Mesendoderm (in vitro differentiated cells): ENCODE data around the gene NSD1.
"Not testable (repeated sequence)": the region's sequence is repeated elsewhere in the genome, so short reads cannot be mapped to it uniquely, and the experiment has no call there.

Experiments used
- DNase-seq: peaks from one replicate; pipeline ENCODE4 v3.0.0; 2013
- H2AK5ac ChIP-seq: 2 replicates; pipeline ENCODE4 v1.6.1; 2013; ENCODE audit warnings: low read length, inconsistent platforms
- H2BK120ac ChIP-seq: 2 replicates; pipeline ENCODE4 v1.6.1; 2013; ENCODE audit warnings: low read depth, mild to moderate bottlenecking, low read length, moderate library complexity, mixed read lengths
- H2BK15ac ChIP-seq: replicated peaks from 2 replicates; pipeline ENCODE4 v1.6.1; 2013; ENCODE audit warnings: low read depth, mild to moderate bottlenecking, moderate library complexity
- H2BK5ac ChIP-seq: 2 replicates; pipeline ENCODE4 v1.6.1; 2013; ENCODE audit warnings: low read length, inconsistent platforms
- H3K18ac ChIP-seq: 2 replicates; pipeline ENCODE4 v1.6.1; 2013; ENCODE audit warnings: mild to moderate bottlenecking, low read length, mixed read lengths
- H3K23ac ChIP-seq: one replicate; pipeline ENCODE4 v1.6.1; 2013; ENCODE audit warnings: low read length
- H3K27ac ChIP-seq: 2 replicates; pipeline ENCODE4 v1.5.1; 2013; ENCODE audit warnings: low read depth, mild to moderate bottlenecking, inconsistent platforms, low read length, moderate library complexity
- H3K27me3 ChIP-seq: 2 replicates; pipeline ENCODE4 v1.6.1; 2013; ENCODE audit warnings: low read length, control low read depth, mild to moderate bottlenecking, inconsistent platforms; ENCODE audit not compliant: insufficient read depth, poor library complexity
- H3K36me3 ChIP-seq: 2 replicates; pipeline ENCODE4 v1.6.1; 2013; ENCODE audit warnings: low read length, inconsistent platforms; ENCODE audit not compliant: control insufficient read depth, insufficient read depth
- H3K4ac ChIP-seq: one replicate; pipeline ENCODE4 v1.6.1; 2013; ENCODE audit warnings: low read depth, mild to moderate bottlenecking, low read length, moderate library complexity
- H3K4me1 ChIP-seq: 2 replicates; pipeline ENCODE4 v1.6.1; 2013; ENCODE audit warnings: low read depth, low read length, inconsistent platforms; ENCODE audit not compliant: control insufficient read depth
- H3K4me2 ChIP-seq: 2 replicates; pipeline ENCODE4 v1.6.1; 2013; ENCODE audit warnings: low read length
- H3K4me3 ChIP-seq: 2 replicates; pipeline ENCODE4 v1.5.1; 2013; ENCODE audit warnings: mild to moderate bottlenecking, low read length
- H3K56ac ChIP-seq: one replicate; pipeline ENCODE4 v1.6.1; 2013; ENCODE audit warnings: low read length
- H3K79me1 ChIP-seq: 2 replicates; pipeline ENCODE4 v1.6.1; 2013; ENCODE audit warnings: low read length, inconsistent platforms
- H3K79me2 ChIP-seq: 2 replicates; pipeline ENCODE4 v1.6.1; 2013; ENCODE audit warnings: mild to moderate bottlenecking, low read length; ENCODE audit not compliant: control insufficient read depth, insufficient read depth
- H3K9ac ChIP-seq: 2 replicates; pipeline ENCODE4 v1.6.1; 2013; ENCODE audit warnings: low read length, inconsistent platforms
- H4K5ac ChIP-seq: one replicate; pipeline ENCODE4 v1.6.1; 2013; ENCODE audit warnings: low read length
- H4K8ac ChIP-seq: one replicate; pipeline ENCODE4 v1.6.1; 2013; ENCODE audit warnings: low read depth, mild to moderate bottlenecking, control low read depth, low read length, moderate library complexity
- WGBS: extraction: QIAGEN DNeasy Blood & Tissue Kit; methylation state at CpG from one replicate; pipeline ENCODE4 v1.1.7; 2013; ENCODE audit warnings: low lambda C conversion rate, missing lambda C conversion rate; ENCODE audit not compliant: insufficient coverage; ENCODE audit errors: extremely low coverage; 5-methylcytosine and 5-hydroxymethylcytosine counted together

The NSD1 gene

GRCh38 chr5:177306103-177306640, 172.6 kb downstream of the NSD1 start:
- H3K4me3 ChIP-seq, H2AK5ac ChIP-seq, H3K27me3 ChIP-seq, DNase-seq, H3K4ac ChIP-seq, H3K4me2 ChIP-seq, H4K8ac ChIP-seq, H3K56ac ChIP-seq, H3K4me1 ChIP-seq, H3K36me3 ChIP-seq, H2BK5ac ChIP-seq, H2BK120ac ChIP-seq, H3K27ac ChIP-seq, H3K79me1 ChIP-seq, H3K18ac ChIP-seq, H4K5ac ChIP-seq, H3K23ac ChIP-seq, H3K9ac ChIP-seq, H2BK15ac ChIP-seq: not testable (repeated sequence)
- WGBS = no CpG with 5 or more reads among the region's 11 CpGs
- peaks cover 18% of the 10 kb centered on the region for H3K79me2 ChIP-seq

- H3K4me2 ChIP-seq = no peak overlapping the region
- H2AK5ac ChIP-seq = no peak overlapping the region
- H3K79me1 ChIP-seq = peaks cover 8% of the 10 kb centered on the region
- H3K56ac ChIP-seq = no peak overlapping the region
- H3K79me2 ChIP-seq = peaks cover 18% of the 10 kb centered on the region
- H3K4me3 ChIP-seq = no peak overlapping the region
- WGBS = no CpG with 5 or more reads among the region's 15 CpGs
- no peak overlapping the region for H2BK15ac ChIP-seq
- no peak overlapping the region for H4K5ac ChIP-seq
- H3K18ac ChIP-seq = no peak overlapping the region
- no peaks in the 10 kb centered on the region for H3K27me3 ChIP-seq
- no peak overlapping the region for H3K27ac ChIP-seq
- H3K36me3 ChIP-seq = peaks cover 3% of the 10 kb centered on the region
- H3K4me1 ChIP-seq = peaks cover 4% of the 10 kb centered on the region
- H3K9ac ChIP-seq = no peak overlapping the region
- no peak overlapping the region for H3K23ac ChIP-seq
- H2BK120ac ChIP-seq = no peak overlapping the region
- no peak overlapping the region for H3K4ac ChIP-seq
- peak; percentile 42 for DNase-seq
- H4K8ac ChIP-seq = no peak overlapping the region
- no peak overlapping the region for H2BK5ac ChIP-seq
These were observed 173.3 kb downstream of the NSD1 start for GRCh38 chr5:177306674-177307543.

GRCh38 chr5:177307544-177308363, 174.2 kb downstream of the NSD1 start:
- no peak for DNase-seq

GRCh38 chr5:177308740-177309139, 175.2 kb downstream of the NSD1 start:
- Histone ChIP-seq H3K4ac (no peak overlapping the region), H3K4me1 (peaks cover 8% of the 10 kb centered on the region), H3K56ac (no peak overlapping the region), H2BK15ac (no peak overlapping the region), H3K79me1 (peaks cover 8% of the 10 kb centered on the region), H3K79me2 (peaks cover 18% of the 10 kb centered on the region), H3K9ac (no peak overlapping the region), H3K4me2 (no peak overlapping the region), H3K23ac (no peak overlapping the region), H3K27ac (no peak overlapping the region), H2AK5ac (no peak overlapping the region), H4K8ac (no peak overlapping the region), H3K18ac (no peak overlapping the region), H3K36me3 (peaks cover 3% of the 10 kb centered on the region), H3K27me3 (no peaks in the 10 kb centered on the region), H4K5ac (no peak overlapping the region), H2BK120ac (no peak overlapping the region), H2BK5ac (no peak overlapping the region), H3K4me3 (no peak overlapping the region)
- no peak for DNase-seq
- no CpG with 5 or more reads among the region's 11 CpGs for WGBS

More at GRCh38 chr5:177307544-177308363, 174.2 kb downstream of the NSD1 start:
- no peak overlapping the region for H3K9ac ChIP-seq
- no peak overlapping the region for H3K4ac ChIP-seq
- no peak overlapping the region for H3K4me3 ChIP-seq
- no peak overlapping the region for H3K56ac ChIP-seq
- H3K4me1 ChIP-seq = peaks cover 5% of the 10 kb centered on the region
- no peak overlapping the region for H2BK120ac ChIP-seq
- no CpG with 5 or more reads among the region's 43 CpGs for WGBS
- H3K79me1 ChIP-seq = peaks cover 8% of the 10 kb centered on the region
- H3K23ac ChIP-seq = no peak overlapping the region
- no peak overlapping the region for H3K27ac ChIP-seq
- H3K36me3 ChIP-seq = peaks cover 3% of the 10 kb centered on the region
- no peak overlapping the region for H4K8ac ChIP-seq
- no peak overlapping the region for H2AK5ac ChIP-seq
- no peak overlapping the region for H2BK15ac ChIP-seq
- H3K79me2 ChIP-seq = peaks cover 18% of the 10 kb centered on the region
- no peaks in the 10 kb centered on the region for H3K27me3 ChIP-seq
- H2BK5ac ChIP-seq = no peak overlapping the region
- H4K5ac ChIP-seq = no peak overlapping the region
- no peak overlapping the region for H3K18ac ChIP-seq
- no peak overlapping the region for H3K4me2 ChIP-seq

- no peak overlapping the region for H2BK5ac ChIP-seq
- no peak overlapping the region for H3K9ac ChIP-seq
- H3K27me3 ChIP-seq = no peaks in the 10 kb centered on the region
- peak; percentile 96 for DNase-seq
- H3K23ac ChIP-seq = no peak overlapping the region
- H3K4me2 ChIP-seq = no peak overlapping the region
- H3K36me3 ChIP-seq = peaks cover 3% of the 10 kb centered on the region
- no peak overlapping the region for H3K56ac ChIP-seq
- H3K27ac ChIP-seq = no peak overlapping the region
- no peak overlapping the region for H4K8ac ChIP-seq
- no peak overlapping the region for H2AK5ac ChIP-seq
- H3K4me3 ChIP-seq = no peak overlapping the region
- no peak overlapping the region for H2BK120ac ChIP-seq
- peaks cover 8% of the 10 kb centered on the region for H3K79me1 ChIP-seq
- H3K18ac ChIP-seq = no peak overlapping the region
- WGBS = no CpG with 5 or more reads among the region's 10 CpGs
- peaks cover 10% of the 10 kb centered on the region for H3K79me2 ChIP-seq
- H4K5ac ChIP-seq = no peak overlapping the region
- no peak overlapping the region for H2BK15ac ChIP-seq
- H3K4ac ChIP-seq = no peak overlapping the region
- H3K4me1 ChIP-seq = peaks cover 8% of the 10 kb centered on the region
These were observed 176.0 kb downstream of the NSD1 start for GRCh38 chr5:177309351-177310191.
